OCI-LY1 (cell line): ENCODE measurements around the gene TICAM1.
A peak's percentile ranks its signal among the peaks of the same experiment; 100 is the strongest.

Experiments used
- H2AFZ ChIP-seq: fragments of 200-600 bp; sonication (generic), shearing (Covaris generic); 2 replicates; pipeline ENCODE4 v1.6.0; 2014; ENCODE audit warnings: antibody characterized with exemption, mild to moderate bottlenecking, low read length
- H3F3A ChIP-seq: fragments of 200-600 bp; sonication (generic), shearing (Covaris generic); 2 replicates; pipeline ENCODE4 v1.6.0; 2014; ENCODE audit warnings: mild to moderate bottlenecking, antibody characterized with exemption, low read length, moderate library complexity; ENCODE audit not compliant: insufficient read depth
- H3K27ac ChIP-seq: fragments of 200-600 bp; sonication (generic); 2 replicates; pipeline ENCODE4 v1.5.1; 2014; ENCODE audit warnings: low read length, mixed run types, mild to moderate bottlenecking, low read depth; ENCODE audit not compliant: poor library complexity, severe bottlenecking
- H3K27me3 ChIP-seq: fragments of 200-600 bp; sonication (generic); 2 replicates; pipeline ENCODE4 v1.6.0; 2014; ENCODE audit warnings: antibody characterized with exemption, mild to moderate bottlenecking, low read length, moderate library complexity; ENCODE audit not compliant: insufficient read depth
- H3K36me3 ChIP-seq: fragments of 200-600 bp; sonication (generic); 2 replicates; pipeline ENCODE4 v1.6.1; 2014; ENCODE audit warnings: mild to moderate bottlenecking, antibody characterized with exemption, low read length, moderate library complexity, mixed read lengths; ENCODE audit not compliant: insufficient read depth
- H3K4me1 ChIP-seq: fragments of 200-600 bp; sonication (generic); 2 replicates; pipeline ENCODE4 v1.5.1; 2014; ENCODE audit warnings: mild to moderate bottlenecking, low read length, moderate library complexity; ENCODE audit not compliant: insufficient read depth, severe bottlenecking
- H3K4me2 ChIP-seq: fragments of 200-600 bp; sonication (generic), shearing (Covaris generic); 2 replicates; pipeline ENCODE4 v1.6.1; 2014; ENCODE audit warnings: low read length
- H3K4me3 ChIP-seq: fragments of 200-600 bp; sonication (generic); 2 replicates; pipeline ENCODE4 v1.5.1; 2014; ENCODE audit warnings: low read length, low read depth, mild to moderate bottlenecking, mixed read lengths; ENCODE audit not compliant: poor library complexity, severe bottlenecking
- H3K79me2 ChIP-seq: fragments of 200-600 bp; shearing (Covaris generic); 2 replicates; pipeline ENCODE4 v1.6.1; 2016; ENCODE audit warnings: mixed run types, low read length, mixed read lengths; ENCODE audit not compliant: insufficient read depth
- H3K9ac ChIP-seq: fragments of 200-600 bp; sonication (generic), shearing (Covaris generic); 2 replicates; pipeline ENCODE4 v1.6.1; 2014; ENCODE audit warnings: mild to moderate bottlenecking, low read length, mixed read lengths
- H3K9me2 ChIP-seq: fragments of 200-600 bp; sonication (generic), shearing (Covaris generic); 2 replicates; pipeline ENCODE4 v1.6.1; 2014; ENCODE audit warnings: low read depth, mild to moderate bottlenecking, low read length, mixed read lengths
- H3K9me3 ChIP-seq: fragments of 200-600 bp; shearing (Covaris generic); 2 replicates; pipeline ENCODE4 v1.6.1; 2014; ENCODE audit warnings: low read length, mixed read lengths
- H4K20me1 ChIP-seq: fragments of 200-600 bp; sonication (generic), shearing (Covaris generic); 2 replicates; pipeline ENCODE4 v1.6.0; 2016; ENCODE audit warnings: mild to moderate bottlenecking, low read length; ENCODE audit not compliant: insufficient read depth
- CTCF ChIP-seq: fragments of 200-600 bp; sonication (generic), shearing (Covaris generic); IDR thresholded peaks from 2 replicates; pipeline ENCODE4 v1.5.1; 2017; ENCODE audit warnings: mild to moderate bottlenecking, antibody characterized with exemption, low read length, moderate library complexity, mixed read lengths
- EZH2 ChIP-seq: fragments of 200-600 bp; sonication (generic), shearing (Covaris generic); IDR thresholded peaks from 2 replicates; pipeline ENCODE4 v1.8.0; 2017; ENCODE audit warnings: borderline replicate concordance, mixed run types, mild to moderate bottlenecking, antibody characterized with exemption, low read length, moderate library complexity, mixed read lengths

The TICAM1 gene

GRCh38 chr19:4852484-4852883 is 21.0 kb upstream of the TICAM1 start:
- H3K36me3 ChIP-seq, result peaks cover 27% of the 10 kb centered on the region
- no peak overlapping the region for H3K27ac ChIP-seq
- H3K4me2 ChIP-seq, result no peak overlapping the region
- H3K79me2 ChIP-seq, result no peaks in the 10 kb centered on the region
- TF ChIP-seq EZH2, result no peak
- peaks cover 17% of the 10 kb centered on the region for H3K4me1 ChIP-seq
- H3K4me3 ChIP-seq, result no peak overlapping the region
- H3F3A ChIP-seq, result no peaks in the 10 kb centered on the region
- H3K9me3 ChIP-seq, result no peaks in the 10 kb centered on the region
- H3K9me2 ChIP-seq, result no peaks in the 10 kb centered on the region
- no peak overlapping the region for H2AFZ ChIP-seq
- no peaks in the 10 kb centered on the region for H4K20me1 ChIP-seq
- H3K9ac ChIP-seq, result no peak overlapping the region
- no peaks in the 10 kb centered on the region for H3K27me3 ChIP-seq

- TF ChIP-seq EZH2 (no peak), CTCF (peak; percentile 89)
- Histone ChIP-seq H3F3A (no peaks in the 10 kb centered on the region), H3K9me3 (no peaks in the 10 kb centered on the region), H3K27ac (no peak overlapping the region), H4K20me1 (no peaks in the 10 kb centered on the region), H2AFZ (no peak overlapping the region), H3K4me2 (no peak overlapping the region), H3K4me1 (peaks cover 17% of the 10 kb centered on the region), H3K27me3 (no peaks in the 10 kb centered on the region), H3K4me3 (no peak overlapping the region), H3K79me2 (no peaks in the 10 kb centered on the region), H3K36me3 (peaks cover 24% of the 10 kb centered on the region), H3K9me2 (no peaks in the 10 kb centered on the region), H3K9ac (no peak overlapping the region)
These were observed 20.2 kb upstream of the TICAM1 start for GRCh38 chr19:4851551-4852290.

GRCh38 chr19:4849019-4849418 is 17.5 kb upstream of the TICAM1 start:
- Histone ChIP-seq H3K79me2 (no peaks in the 10 kb centered on the region), H3F3A (no peaks in the 10 kb centered on the region), H3K4me2 (no peak overlapping the region; the same call in 1 of the 2 replicates), H3K4me3 (no peak overlapping the region), H3K9me2 (no peaks in the 10 kb centered on the region), H3K36me3 (peaks cover 19% of the 10 kb centered on the region), H4K20me1 (no peaks in the 10 kb centered on the region), H3K9me3 (no peaks in the 10 kb centered on the region), H3K27me3 (no peaks in the 10 kb centered on the region), H3K9ac (no peak overlapping the region), H2AFZ (no peak overlapping the region), H3K27ac (peak overlapping the region; percentile 65), H3K4me1 (peaks cover 17% of the 10 kb centered on the region)
- TF ChIP-seq CTCF, result no peak
- no peak for TF ChIP-seq EZH2
